PC-9 (cell line): ENCODE data around the gene CSH2.

Source experiments
- CTCF ChIP-seq: fragments of 200-600 bp; sonication (generic); conservative IDR thresholded peaks from 2 replicates; pipeline ENCODE4 v1.6.1; 2017; ENCODE audit warnings: mixed run types, antibody characterized with exemption, mild to moderate bottlenecking, moderate library complexity
- EZH2 ChIP-seq: fragments of 200-600 bp; sonication (generic); IDR thresholded peaks from 2 replicates; pipeline ENCODE4 v1.8.0; 2017; ENCODE audit warnings: antibody characterized with exemption, low read depth

DNA sequence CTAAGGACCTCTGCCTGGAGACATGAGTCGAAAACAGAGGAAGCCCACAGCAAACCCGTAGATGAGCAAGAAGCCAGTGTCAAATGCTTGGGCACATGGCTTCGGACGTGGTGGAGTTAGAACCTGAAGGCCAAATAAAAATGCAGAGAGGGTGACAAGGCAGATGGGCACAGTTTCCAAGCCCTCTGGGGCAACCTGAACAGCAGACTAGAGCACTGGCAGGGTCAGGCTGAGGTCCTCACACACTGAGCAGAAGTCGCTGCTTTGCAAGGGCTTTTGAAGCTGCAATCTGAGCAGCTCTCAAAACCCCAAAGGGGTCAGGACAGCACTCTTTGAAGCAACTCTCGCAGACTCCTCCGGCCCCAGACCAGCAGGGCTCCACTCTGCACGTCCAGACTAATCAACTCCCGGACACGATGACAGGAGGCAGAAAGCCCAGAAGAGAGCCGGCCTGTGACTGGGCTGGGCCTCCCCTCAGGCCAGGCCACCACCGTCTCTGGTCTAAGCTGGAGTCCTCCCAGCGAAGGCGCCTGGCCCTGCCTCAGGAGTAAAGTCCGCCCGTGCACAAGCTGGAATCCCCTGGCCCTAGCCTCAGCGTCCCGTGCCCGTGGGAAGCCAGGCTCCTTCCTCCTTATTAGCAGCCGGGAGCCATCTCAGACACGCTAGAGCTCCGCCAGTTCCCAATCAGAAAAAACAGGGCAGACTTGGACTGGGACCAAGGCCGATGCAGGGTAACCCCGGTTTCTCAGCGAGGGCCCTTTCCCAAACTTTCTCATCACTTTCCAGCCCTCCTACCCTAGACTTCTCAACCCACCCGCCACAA, 31.9 kb downstream of the CSH2 start:
- no peak for TF ChIP-seq CTCF
- TF ChIP-seq EZH2, result no peak
